Measurements from ENCODE around the gene PCBP3.

PCBP3 gene

GRCh38 chr21:45861156-45861870, 217.8 kb downstream of the PCBP3 start:
- no peak for DNase-seq (ENCODE audit: low spot score)

DNA sequence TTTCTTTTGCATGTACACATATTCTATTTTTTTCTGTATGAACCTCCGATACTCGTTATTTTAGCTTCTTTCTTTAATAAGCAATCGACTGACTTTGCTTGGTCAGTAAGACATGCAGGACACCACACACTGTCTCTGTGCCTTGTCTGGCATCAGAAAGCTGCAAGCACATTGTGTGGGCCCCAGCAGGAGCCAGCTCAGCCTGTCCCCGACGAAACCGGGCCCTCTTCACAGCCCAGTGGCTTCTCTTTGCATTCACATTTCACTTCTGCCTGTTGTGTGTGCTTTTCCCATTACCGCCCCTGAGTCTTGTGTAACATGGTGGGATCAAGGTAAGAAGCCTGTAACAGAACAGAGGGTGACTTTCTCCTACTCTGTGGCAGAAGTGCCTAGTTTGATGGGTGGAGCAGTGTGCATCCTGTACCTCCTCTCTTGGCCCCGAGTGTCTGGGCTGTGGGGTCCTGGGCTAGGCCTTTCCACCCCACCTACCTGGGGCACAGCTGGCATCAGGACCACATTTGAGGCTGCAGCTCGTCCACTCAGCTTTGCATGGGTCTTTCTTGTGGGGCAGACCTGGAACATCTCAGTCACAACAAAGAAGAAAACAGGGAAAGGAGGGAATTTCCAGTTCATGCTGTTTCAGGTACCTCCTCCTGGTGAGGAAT, 219.2 kb downstream of the PCBP3 start:
- no peak for DNase-seq (ENCODE audit: low spot score)

DNA sequence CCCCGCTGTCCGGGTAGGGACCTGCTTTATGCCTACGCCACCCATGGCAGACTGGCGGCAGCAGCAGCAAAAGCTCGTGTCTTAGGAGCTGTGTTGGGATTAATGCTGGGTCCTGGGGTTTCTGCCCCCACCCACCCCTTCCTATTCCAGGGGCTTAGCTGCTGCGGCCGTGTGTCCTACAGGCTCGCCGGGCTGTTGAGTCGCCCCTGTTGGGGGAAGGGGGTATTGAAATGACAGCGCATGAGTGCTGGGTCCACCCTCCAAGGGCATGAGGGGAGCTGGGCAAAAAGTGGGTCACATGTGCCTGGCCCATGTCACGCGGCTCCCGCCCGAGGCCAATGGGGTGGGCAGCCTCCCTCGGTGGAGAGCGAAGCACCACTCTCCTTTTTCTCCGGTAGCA, 219.7 kb downstream of the PCBP3 start:
- no peak for DNase-seq (ENCODE audit: low spot score)

DNA sequence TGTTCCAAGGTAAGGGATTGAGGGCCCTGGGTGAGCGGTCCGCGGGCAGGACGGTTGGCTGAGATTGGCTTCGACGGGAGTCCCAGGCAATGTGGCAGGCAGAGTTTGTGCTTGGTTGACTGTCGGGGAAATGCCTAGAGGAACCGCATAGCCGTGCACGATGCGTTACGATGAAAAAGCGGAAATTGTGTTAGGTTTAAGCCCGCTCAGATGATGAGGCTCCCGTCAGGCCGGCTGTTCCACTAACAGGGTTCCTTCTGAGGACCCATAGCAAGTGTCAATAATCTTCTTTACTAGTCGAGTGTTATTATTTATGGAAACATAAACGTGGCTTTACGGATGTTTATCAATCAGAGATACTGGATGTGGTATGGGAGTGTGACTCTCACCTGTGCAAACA, 220.2 kb downstream of the PCBP3 start:
- no peak for DNase-seq (ENCODE audit: low spot score)

DNA sequence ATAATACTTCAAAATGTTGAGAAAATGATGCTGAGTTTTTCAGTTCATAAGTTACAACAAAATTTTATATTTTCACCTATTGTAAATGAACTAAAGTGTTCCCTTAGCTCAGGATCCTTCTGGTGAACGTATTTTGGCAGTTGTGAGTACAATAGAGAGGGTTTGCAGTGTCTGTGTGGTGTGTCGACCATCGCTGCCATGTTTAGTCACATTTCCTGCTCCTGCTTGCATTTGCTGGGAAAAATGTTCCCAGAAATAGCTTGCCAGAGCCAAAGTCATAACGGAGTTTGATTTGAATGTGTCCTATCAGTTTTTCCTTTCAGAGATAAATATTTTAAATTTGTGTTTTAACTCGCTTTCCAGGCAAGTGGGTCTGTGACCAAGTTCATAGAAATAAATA, 220.9 kb downstream of the PCBP3 start:
- DNase-seq (ENCODE audit: low spot score): no peak

DNA sequence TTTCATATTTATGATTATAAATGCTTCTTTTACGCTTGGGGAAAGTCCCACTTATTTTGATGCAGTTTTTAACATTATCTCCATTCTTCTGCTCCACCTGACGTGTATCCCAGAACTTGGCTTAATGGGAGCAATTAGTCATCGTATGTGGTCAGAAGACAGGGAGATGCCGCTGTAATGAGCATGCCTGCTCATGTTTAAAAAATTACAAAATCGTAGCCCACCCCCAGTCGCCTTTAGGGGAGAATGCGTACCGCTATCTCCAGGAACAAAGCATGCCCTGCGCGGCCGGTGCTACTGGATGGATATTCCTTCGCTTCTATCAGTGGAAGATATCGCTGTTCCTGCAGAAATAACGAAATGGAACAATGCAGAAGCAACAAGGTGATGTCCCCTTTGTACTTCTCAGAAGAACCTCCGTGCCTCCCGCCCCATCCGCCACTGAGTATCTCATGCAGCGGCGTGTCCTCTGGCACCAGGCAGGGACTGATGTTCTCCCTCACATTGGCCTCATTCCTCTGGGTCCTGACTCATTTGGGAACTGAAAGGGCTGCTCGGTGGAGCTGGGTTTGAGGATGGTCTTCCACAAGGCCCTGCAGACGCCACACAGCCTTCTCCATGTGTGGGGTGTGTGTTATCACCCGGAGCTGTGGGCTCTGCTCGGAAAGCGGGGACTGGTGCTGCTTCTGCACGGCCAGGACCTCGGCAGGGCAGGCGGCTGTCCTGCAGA, 221.7 kb downstream of the PCBP3 start:
- DNase-seq (ENCODE audit: low spot score): no peak

DNA sequence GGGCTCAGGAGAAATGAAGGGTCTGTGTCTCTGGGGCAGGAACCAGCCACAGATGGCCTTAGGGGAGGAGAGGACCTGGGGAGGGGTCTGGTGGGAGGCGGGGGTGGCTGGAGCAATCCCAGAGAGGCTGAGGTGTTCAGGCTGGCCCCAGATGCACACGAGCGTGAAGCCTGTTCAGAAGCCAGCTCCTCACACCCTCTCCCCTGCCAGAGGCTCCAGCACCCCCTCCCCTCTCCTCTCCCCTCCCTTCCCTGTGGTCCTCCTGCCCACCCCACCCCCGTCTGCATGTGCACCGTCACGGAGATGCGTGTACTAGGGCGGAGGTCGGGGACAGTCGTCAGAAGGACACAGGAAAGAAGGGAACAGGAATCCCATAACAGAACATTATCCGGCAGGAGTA, 223.0 kb downstream of the PCBP3 start:
- no peak for DNase-seq (ENCODE audit: low spot score)

DNA sequence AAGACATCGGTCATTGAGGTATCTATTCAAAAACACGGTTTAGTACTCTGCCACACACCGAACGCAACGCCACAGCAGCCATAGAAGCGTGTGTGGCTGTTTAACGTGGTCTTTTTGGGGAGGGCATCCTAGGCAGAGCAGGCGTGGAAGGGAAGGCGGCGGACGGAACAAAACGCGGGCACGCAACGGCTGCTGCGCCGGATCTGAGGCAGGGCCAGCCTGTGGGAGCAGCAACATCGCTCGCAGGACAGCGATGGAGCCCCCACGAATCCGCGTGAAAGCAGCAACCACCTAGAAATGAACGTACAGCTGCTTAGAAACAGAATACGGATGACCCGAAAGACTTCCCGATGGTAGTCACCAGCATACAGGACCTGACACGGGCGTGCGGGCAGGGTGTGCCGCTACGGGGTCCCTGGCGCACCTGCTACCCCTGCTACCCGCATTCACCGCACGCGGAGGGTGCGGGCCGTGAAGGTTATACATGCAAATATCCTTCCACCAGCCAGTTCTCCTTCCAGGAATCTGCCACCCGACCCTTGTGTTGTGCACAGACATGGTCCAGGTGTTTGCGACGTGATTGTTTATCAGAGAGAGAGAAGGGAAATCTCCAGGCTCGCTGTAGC, 223.6 kb downstream of the PCBP3 start:
- DNase-seq (ENCODE audit: low spot score): no peak

DNA sequence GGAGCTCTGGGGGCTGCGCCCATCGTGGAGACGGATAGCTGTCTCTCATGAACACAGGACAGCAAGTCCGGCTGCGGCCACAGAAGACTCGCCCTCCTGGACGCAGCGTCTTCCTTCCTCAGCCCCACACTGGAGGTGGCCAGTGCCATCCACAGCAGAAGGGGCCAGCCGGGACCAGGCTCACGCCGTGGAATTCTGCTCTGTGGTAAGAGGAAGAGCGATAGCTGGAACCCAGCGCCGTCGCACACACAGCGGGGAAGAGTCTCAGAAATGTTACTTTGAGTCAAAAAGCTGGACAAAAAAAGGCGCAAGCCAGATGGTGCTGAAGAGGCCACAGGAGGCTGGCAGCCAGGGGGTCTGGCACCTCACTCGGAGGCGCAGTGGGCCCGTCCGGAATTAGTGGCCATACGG, 224.2 kb downstream of the PCBP3 start:
- DNase-seq (ENCODE audit: low spot score): no peak

DNA sequence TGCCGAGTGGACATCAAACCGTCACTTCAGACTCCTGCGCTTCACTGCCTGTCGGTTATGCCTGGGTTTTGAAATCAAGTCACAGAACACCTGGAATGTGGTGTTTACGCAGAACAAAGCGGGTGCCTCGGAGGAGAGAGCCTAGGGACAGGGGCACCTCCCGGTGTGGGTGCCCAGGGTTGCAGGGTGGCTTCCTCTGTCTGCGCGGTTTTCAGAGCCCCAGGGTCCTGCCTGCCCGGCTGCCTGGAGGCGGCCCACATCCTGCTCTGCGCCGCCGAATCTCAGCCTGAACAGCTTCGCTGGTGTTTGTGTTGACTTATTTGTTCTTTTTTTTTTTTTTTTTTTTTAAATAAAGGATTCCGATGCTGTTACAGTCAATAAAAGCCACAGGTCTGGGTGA, 224.6 kb downstream of the PCBP3 start:
- no peak for DNase-seq (ENCODE audit: low spot score)

- no peak for DNase-seq (ENCODE audit: low spot score)
These were observed 225.0 kb downstream of the PCBP3 start for GRCh38 chr21:45868488-45868887.

- no peak for DNase-seq (ENCODE audit: low spot score)
These were observed 225.8 kb downstream of the PCBP3 start for GRCh38 chr21:45869121-45870007.

DNA sequence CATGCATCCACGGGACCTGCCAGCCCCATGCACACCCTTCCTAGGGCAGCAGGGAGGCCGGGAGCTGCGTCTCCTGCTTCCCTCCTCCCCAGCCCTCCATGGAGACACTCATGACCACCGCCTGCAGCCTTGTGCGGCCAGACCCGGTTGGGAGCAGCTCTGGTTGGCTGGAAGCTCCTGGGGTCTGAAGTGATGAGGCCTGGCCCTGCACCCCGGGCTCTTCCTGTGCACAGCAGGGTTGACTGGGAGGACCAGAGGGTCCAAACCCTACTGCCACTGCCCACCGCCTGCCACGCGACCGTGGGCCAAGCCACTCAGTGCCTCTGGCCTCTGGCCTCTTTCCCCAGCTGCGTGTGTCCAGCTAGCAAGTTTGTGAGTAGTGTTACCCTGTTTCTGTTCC, 226.9 kb downstream of the PCBP3 start:
- no peak for DNase-seq (ENCODE audit: low spot score)

DNA sequence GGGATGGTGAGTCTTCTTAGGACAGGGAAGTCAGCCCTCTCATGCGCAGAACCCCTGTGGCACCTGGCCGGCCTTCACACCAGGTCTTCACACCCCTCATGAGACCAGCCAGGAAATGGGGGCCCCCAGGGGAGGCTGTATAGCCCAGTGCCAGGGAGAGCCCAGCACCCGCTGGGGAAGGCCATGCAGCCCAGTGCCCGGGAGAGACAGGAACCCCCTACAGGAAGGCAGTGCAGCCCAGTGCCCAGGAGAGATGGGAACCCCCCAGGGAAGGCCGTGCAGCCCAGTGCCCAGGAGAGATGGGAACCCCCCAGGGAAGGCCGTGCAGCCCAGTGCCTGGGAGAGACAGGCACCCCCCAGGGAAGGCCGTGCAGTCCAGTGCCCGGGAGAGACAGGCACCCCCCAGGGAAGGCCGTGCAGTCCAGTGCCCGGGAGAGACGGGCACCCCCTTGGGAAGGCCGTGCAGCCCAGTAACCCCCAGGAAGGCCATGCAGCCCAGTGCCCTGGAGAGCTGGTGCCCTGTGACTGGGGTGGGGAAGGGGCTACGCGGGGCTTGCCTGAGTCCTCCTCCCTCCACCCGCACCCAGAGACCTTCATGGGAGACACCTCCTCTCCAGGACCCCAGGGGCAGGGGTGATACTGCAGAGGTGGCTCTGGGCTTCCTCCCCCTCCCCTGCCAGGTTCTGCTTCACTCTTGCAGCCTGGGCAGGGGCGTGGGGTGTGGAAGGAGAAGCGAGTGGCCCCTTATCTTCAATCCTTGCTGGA, 227.5 kb downstream of the PCBP3 start:
- no peak for DNase-seq (ENCODE audit: low spot score)

DNA sequence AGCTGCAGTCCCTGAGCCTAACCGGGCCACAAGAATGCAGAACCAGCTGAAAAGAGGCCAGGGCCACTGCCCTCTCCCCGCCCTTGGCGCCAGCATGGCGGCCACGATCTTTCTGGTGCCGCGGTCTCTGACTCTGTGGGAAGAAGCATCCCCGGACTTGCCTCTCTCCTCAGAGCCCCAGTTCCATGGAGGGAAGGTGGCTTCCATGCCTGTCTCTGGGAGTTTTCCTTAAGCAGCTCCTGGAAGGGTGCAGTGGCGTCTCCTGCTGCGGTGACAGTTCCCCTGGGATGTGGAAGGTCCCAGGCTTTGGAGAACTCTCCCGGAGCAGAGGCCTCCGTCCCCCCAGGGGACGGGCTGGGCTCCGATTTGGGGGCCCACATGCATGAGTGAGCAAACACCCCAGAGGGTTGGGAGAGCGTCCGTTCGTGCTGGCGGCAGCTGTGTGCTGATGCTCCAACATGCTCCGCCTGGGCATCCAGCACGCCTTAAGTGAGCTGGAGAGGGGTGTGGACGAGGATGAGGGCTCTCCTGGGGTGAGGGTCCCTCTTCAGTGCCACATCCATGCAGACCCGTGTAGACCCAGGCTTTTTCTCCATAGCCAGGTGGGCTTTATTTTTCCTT, 228.2 kb downstream of the PCBP3 start:
- no peak for DNase-seq (ENCODE audit: low spot score)

- no peak for DNase-seq (ENCODE audit: low spot score)
These were observed 228.9 kb downstream of the PCBP3 start for GRCh38 chr21:45872471-45872870.

- no peak for DNase-seq (ENCODE audit: low spot score)
These were observed 229.4 kb downstream of the PCBP3 start for GRCh38 chr21:45872902-45873301.

DNA sequence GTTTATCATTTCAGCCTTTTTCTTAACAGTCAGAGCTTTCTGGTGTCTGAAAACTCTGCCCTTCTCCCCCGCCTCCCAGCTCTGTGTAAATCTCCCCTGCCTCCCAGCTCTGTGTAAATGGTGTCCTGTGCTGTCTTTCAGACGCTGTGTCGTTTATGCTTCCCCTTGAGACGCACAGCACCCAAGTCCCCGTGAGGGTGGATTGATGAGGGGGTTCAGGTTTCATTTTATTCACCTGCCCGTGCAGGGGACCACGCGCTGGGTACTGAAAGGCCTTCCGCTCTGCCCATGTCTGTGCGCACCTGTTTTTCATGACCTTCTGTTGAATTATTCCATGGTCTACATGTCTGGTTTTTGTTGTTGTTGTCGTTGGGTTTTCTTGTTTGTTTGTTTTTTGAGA, 229.9 kb downstream of the PCBP3 start:
- no peak for DNase-seq (ENCODE audit: low spot score)

- no peak for DNase-seq (ENCODE audit: low spot score)
These were observed 230.3 kb downstream of the PCBP3 start for GRCh38 chr21:45873866-45874265.

GRCh38 chr21:45874716-45875415, 231.3 kb downstream of the PCBP3 start:
- no peak for DNase-seq (ENCODE audit: low spot score)
